Sigmoid colon (tissue), 7 donors: ENCODE results near the gene KAZN. TPM values are rescaled to one million over a fixed set of nuclear protein-coding genes. Genes with fewer than 3 reads are reported as not detected.

Source experiments
- DNase-seq: peaks from one replicate; pipeline ENCODE4 v3.0.0-alpha.2; 2019
- H3K27ac ChIP-seq, 4 donors: fragments of 200-600 bp; sonication (generic); one replicate each; pipeline ENCODE4 v1.5.1; 2016 to 2019; ENCODE audit warnings: mild to moderate bottlenecking in 1 of 4
- H3K27me3 ChIP-seq, 3 donors: fragments of 200-600 bp; sonication (generic); one replicate each; pipeline ENCODE4 v1.5.1; 2019; ENCODE audit warnings: mild to moderate bottlenecking in 1 of 3
- H3K36me3 ChIP-seq, 4 donors: fragments of 200-600 bp; sonication (generic); one replicate each; pipeline ENCODE4 v1.5.1; 2016 to 2019
- H3K4me1 ChIP-seq, 4 donors: fragments of 200-600 bp; sonication (generic); one replicate each; pipeline ENCODE4 v1.5.1; 2017 to 2019
- H3K4me3 ChIP-seq, 4 donors: fragments of 200-600 bp; sonication (generic); one replicate each; pipeline ENCODE4 v1.5.1; 2017 to 2019; ENCODE audit warnings: mild to moderate bottlenecking in 2 of 4, moderate library complexity in 1 of 4
- H3K9me3 ChIP-seq, 4 donors: fragments of 200-600 bp in 3 of 4; sonication (generic) in 3 of 4; one replicate each; pipeline versions ENCODE4 v1.5.1 to v1.6.1; 2013 to 2019
- CTCF ChIP-seq, 4 experiments: fragments of 450-650 bp in 3 of 4; fragments of 200-600 bp in 1 of 4; IDR thresholded peaks; one replicate each; pipeline ENCODE4 v1.5.1; 2016 to 2019; ENCODE audit warnings: antibody characterized with exemption in 4 of 4, mild to moderate bottlenecking in 3 of 4, moderate library complexity in 2 of 4
- EP300 ChIP-seq, 4 donors: sonication (generic); formaldehyde crosslinking; IDR thresholded peaks; one replicate each; pipeline ENCODE4 v1.6.1; 2017; ENCODE audit warnings: antibody characterized with exemption in 4 of 4
- POLR2A ChIP-seq, 2 donors: fragments of 450-650 bp; IDR thresholded peaks; one replicate each; pipeline ENCODE4 v1.6.1; 2016; ENCODE audit warnings: antibody characterized with exemption in 2 of 2, mild to moderate bottlenecking in 2 of 2, moderate library complexity in 2 of 2
- POLR2AphosphoS5 ChIP-seq, 4 donors: sonication (generic); formaldehyde crosslinking; IDR thresholded peaks; one replicate each; pipeline ENCODE4 v1.6.1; 2017; ENCODE audit warnings: antibody characterized with exemption in 4 of 4
- WGBS, 2 donors: extraction: QIAGEN DNeasy Blood & Tissue Kit; methylation state at CpG; one replicate each; pipeline ENCODE4 v1.1.7; 2013; 5-methylcytosine and 5-hydroxymethylcytosine counted together
- intact Hi-C: fragments of 100-400 bp; cut with DNase I; formaldehyde crosslinking; loops from one replicate; pipeline ENCODE4 v1.15.1; 2023
- polyA plus RNA-seq, 3 donors: library from polyadenylated mRNA; stranded (reverse); fragments of 200-250 nt; gene quantifications; one replicate each; pipeline ENCODE4 v1.2.3, GENCODE V29; 2013
- total RNA-seq, 4 donors: library from RNA; depleted of rRNA; stranded (reverse); fragments of >200 nt; gene quantifications; one replicate each; pipeline ENCODE4 v1.1.0, GENCODE V29; 2016
- donor health status: healthy with polysubstance abuse.
- donor health status: Bipolar disorder and iron deficiency.
- donor health status: healthy.

The KAZN gene
- total and polyA plus RNA-seq, 7 donors: 2.5 to 11.4 (median 5.6) TPM

DNA sequence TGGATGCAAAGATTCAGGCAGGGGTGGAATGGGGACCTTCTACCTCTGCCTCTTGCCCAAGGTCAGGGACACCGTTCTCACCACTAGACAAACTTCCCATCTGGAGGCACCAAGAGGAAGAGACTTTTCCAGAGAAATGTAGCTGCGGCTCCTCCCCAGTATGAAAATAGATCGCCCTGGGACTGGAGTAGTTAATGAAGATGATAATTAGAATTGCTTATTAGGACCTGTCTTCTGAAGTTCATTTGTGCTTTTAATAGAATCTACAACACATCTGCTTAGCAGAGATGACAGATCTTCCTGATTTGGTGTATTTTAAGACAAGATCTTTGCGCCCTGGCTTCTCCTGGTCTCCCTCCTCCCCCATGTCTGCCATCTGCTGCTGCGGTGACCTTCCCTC lies 266.6 kb downstream of the KAZN start:
- Histone ChIP-seq H3K9me3 (no peaks in the 10 kb centered on the region), H3K27ac (no peak overlapping the region), H3K4me3 (no peak overlapping the region), H3K36me3 (no peaks in the 10 kb centered on the region), H3K4me1 (no peaks in the 10 kb centered on the region), H3K27me3 (no peaks in the 10 kb centered on the region)
- 93 to 94% methylated on average over 5 of the region's 5 CpGs for WGBS, 2 donors
- intact Hi-C loops: no loop called here
- DNase-seq: no peak
- TF ChIP-seq POLR2AphosphoS5 (IDR thresholded peaks at IDR 0.05) (no peak), EP300 (IDR thresholded peaks at IDR 0.05) (no peak), POLR2A (IDR thresholded peaks at IDR 0.05) (no peak)

- WGBS, 2 donors: 72 to 82% methylated on average over 14 of the region's 14 CpGs
- no peak for DNase-seq
- intact Hi-C loops: no loop called here
Observed at GRCh38 chr1:14866911-14867612, 268.6 kb downstream of the KAZN start.

GRCh38 chr1:14869187-14869586 lies 270.7 kb downstream of the KAZN start:
- Histone ChIP-seq H3K4me3 (no peak overlapping the region), H3K4me1 (no peaks in the 10 kb centered on the region), H3K36me3 (no peaks in the 10 kb centered on the region), H3K9me3 (no peaks in the 10 kb centered on the region), H3K27ac (no peak overlapping the region), H3K27me3 (no peaks in the 10 kb centered on the region)
- TF ChIP-seq POLR2A (IDR thresholded peaks at IDR 0.05): no peak
- no peak for TF ChIP-seq POLR2AphosphoS5 (IDR thresholded peaks at IDR 0.05)
- TF ChIP-seq EP300 (IDR thresholded peaks at IDR 0.05): no peak
- TF ChIP-seq CTCF (IDR thresholded peaks at IDR 0.05): no peak
- DNase-seq: no peak
- WGBS, 2 donors: 65 to 72% methylated on average over 4 of the region's 4 CpGs
- intact Hi-C loops: no loop called here

More at GRCh38 chr1:14866911-14867612, 268.6 kb downstream of the KAZN start:
- Histone ChIP-seq H3K36me3 (no peaks in the 10 kb centered on the region), H3K4me1 (no peaks in the 10 kb centered on the region), H3K4me3 (no peak overlapping the region), H3K9me3 (no peaks in the 10 kb centered on the region), H3K27ac (no peak overlapping the region), H3K27me3 (no peaks in the 10 kb centered on the region)
- TF ChIP-seq POLR2AphosphoS5 (IDR thresholded peaks at IDR 0.05) (no peak), POLR2A (IDR thresholded peaks at IDR 0.05) (no peak), CTCF (IDR thresholded peaks at IDR 0.05) (no peak), EP300 (IDR thresholded peaks at IDR 0.05) (no peak)

- Histone ChIP-seq H3K27me3 (no peaks in the 10 kb centered on the region), H3K27ac (no peak overlapping the region), H3K4me3 (no peak overlapping the region), H3K4me1 (no peaks in the 10 kb centered on the region), H3K9me3 (no peaks in the 10 kb centered on the region), H3K36me3 (no peaks in the 10 kb centered on the region)
- 74 to 83% methylated on average over 6 of the region's 6 CpGs for WGBS, 2 donors
- DNase-seq: no peak
- intact Hi-C loops: no loop called here
- TF ChIP-seq EP300 (IDR thresholded peaks at IDR 0.05) (no peak), POLR2A (IDR thresholded peaks at IDR 0.05) (no peak), POLR2AphosphoS5 (IDR thresholded peaks at IDR 0.05) (no peak), CTCF (IDR thresholded peaks at IDR 0.05) (no peak)
Observed at GRCh38 chr1:14871218-14871970, 272.9 kb downstream of the KAZN start.

- no peak for DNase-seq
- H3K36me3 ChIP-seq: no peaks in the 10 kb centered on the region
- H3K4me3 ChIP-seq: no peak overlapping the region
- intact Hi-C loops: no loop called here
- no peaks in the 10 kb centered on the region for H3K9me3 ChIP-seq
- TF ChIP-seq EP300 (IDR thresholded peaks at IDR 0.05): no peak
- no peak for TF ChIP-seq POLR2A (IDR thresholded peaks at IDR 0.05)
- no peak for TF ChIP-seq CTCF (IDR thresholded peaks at IDR 0.05)
- TF ChIP-seq POLR2AphosphoS5 (IDR thresholded peaks at IDR 0.05): no peak
- H3K27ac ChIP-seq: no peak overlapping the region
- no peaks in the 10 kb centered on the region for H3K4me1 ChIP-seq
- H3K27me3 ChIP-seq: no peaks in the 10 kb centered on the region
- WGBS, 2 donors: 87 to 94% methylated on average over 3 of the region's 3 CpGs
Observed at GRCh38 chr1:14872762-14873161, 274.3 kb downstream of the KAZN start.
